Subcutaneous adipose tissue (tissue), 4 donors: ENCODE data around the gene SH3PXD2A. TPM values are rescaled to one million over a fixed set of nuclear protein-coding genes. Genes with fewer than 3 reads are reported as not detected.

Source experiments
- total RNA-seq, 4 donors: library from RNA; depleted of rRNA; stranded (reverse); fragments of >200 nt; gene quantifications; one replicate each; pipeline ENCODE4 v1.1.0, GENCODE V29; 2016
- TF ChIP-seq, protein P1 (sequence below): fragments of 450-650 bp; IDR thresholded peaks from one replicate; pipeline ENCODE4 v1.5.1; 2016; ENCODE audit warnings: low read depth, mild to moderate bottlenecking, control low read depth, antibody characterized with exemption, moderate library complexity

The SH3PXD2A gene
- total RNA-seq, 4 donors from 2014 or later: 13.0 to 23.6 (median 18.7) TPM

DNA sequence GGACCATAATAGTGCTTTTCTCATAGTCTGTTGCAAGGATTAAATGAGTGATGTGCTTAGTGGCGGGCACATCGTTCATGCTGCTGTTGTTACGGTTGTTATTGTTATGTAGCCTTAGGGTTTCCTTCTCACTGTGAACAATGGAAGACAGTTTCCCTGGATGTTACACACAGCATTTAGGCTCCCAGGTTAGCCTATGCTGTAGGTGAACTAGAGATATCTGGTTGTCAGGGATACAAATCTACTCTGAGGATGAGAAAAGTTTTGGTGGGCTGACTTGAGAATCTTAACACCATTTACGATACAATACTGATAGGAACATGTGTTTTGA, 14.7 kb downstream of the SH3PXD2A start:
- TF ChIP-seq, protein P1, sequence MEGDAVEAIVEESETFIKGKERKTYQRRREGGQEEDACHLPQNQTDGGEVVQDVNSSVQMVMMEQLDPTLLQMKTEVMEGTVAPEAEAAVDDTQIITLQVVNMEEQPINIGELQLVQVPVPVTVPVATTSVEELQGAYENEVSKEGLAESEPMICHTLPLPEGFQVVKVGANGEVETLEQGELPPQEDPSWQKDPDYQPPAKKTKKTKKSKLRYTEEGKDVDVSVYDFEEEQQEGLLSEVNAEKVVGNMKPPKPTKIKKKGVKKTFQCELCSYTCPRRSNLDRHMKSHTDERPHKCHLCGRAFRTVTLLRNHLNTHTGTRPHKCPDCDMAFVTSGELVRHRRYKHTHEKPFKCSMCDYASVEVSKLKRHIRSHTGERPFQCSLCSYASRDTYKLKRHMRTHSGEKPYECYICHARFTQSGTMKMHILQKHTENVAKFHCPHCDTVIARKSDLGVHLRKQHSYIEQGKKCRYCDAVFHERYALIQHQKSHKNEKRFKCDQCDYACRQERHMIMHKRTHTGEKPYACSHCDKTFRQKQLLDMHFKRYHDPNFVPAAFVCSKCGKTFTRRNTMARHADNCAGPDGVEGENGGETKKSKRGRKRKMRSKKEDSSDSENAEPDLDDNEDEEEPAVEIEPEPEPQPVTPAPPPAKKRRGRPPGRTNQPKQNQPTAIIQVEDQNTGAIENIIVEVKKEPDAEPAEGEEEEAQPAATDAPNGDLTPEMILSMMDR: no peak

DNA sequence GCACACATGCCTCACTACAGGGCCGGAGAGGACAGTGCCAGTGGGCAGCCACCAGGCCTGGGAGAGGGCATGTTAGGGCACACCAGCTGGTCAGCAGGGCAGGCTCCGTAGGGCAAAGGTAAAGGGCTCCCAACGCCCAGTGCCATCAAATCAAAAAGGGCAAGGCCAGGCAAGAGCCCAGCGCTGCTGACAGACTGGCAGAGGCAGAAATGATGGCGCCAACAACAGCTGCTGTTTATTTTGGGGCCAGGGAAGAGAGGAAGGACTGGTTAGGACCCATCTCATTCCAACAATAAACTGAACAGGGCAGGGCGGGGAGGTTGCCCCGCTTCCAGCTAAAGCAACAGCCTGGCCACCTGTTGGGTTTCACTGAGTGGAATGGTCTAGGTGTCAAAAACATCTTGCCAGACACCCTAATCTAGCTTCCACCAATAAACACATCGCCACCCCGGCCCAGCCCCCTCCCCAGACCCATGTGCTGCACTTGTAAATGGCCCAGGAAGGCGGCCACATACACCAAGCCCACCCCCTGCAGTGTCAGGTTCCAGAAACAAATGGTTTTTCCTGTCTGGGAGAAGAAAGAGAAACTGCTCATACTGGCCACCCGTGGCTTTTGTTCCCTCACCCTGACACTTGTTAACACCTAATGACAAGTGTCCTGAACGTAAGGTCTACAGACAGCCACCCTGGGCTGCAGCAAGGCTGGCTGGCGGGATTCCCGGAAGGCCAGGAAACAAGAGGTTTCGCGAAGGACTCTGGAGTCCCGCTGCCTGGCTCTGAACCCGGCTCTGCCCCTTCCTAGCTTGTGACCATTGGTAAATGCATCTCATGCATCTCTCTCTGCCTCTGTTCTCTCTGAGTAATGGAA, 15.3 kb downstream of the SH3PXD2A start:
- TF ChIP-seq, protein P1: no peak

- TF ChIP-seq, protein P1: no peak
Measured at GRCh38 chr10:103839519-103839871, 15.9 kb downstream of the SH3PXD2A start.

DNA sequence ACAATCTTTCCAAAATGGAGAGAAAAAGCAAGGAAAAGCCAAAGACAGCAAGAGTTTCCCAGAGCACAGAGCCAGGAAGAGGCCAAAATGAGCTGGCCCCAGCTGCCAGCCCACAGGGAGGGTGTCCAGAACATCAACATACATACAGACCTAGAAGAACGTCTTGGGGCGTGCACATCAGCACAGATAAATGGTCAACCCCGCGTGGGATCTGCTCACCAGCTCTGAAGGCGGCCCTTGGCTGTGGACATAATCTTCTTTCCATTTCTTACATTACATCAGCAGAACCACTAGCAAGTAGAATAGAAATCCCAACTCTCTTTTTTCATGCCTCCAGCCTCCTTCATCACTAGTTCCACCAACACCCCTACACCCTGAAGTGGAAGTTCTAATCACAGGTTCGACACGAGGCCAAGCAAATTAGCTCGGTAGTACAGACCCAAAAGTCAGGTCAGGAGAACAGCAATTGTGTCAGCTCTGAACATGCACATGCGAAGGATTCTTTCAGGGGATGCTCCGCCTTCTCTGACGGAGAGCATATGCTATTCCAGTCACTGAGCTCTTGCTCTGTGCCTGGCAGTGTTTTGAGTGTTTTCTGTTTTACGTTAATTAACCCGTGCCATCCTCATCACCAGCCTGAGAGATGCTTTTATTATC, 16.4 kb downstream of the SH3PXD2A start:
- TF ChIP-seq, protein P1: no peak

GRCh38 chr10:103838070-103838395, 17.3 kb downstream of the SH3PXD2A start:
- TF ChIP-seq, protein P1: no peak

- TF ChIP-seq, protein P1: no peak
Measured at GRCh38 chr10:103837370-103838069, 17.9 kb downstream of the SH3PXD2A start.

GRCh38 chr10:103836861-103837260, 18.5 kb downstream of the SH3PXD2A start:
- TF ChIP-seq, protein P1: no peak
